Fibroblast of the aortic adventitia (primary cell): Measurements from ENCODE around the gene ZNF821. TPM values are rescaled to one million over a fixed set of nuclear protein-coding genes. Genes with fewer than 3 reads are reported as not detected.
"Not testable (repeated sequence)": the region's sequence is repeated elsewhere in the genome, so short reads cannot be mapped to it uniquely, and the experiment has no call there.

Source experiments
- DNase-seq: peaks from one replicate; pipeline ENCODE4 v3.0.0-alpha.2; 2010; ENCODE audit warnings: low read depth
- H3K4me3 ChIP-seq: 2 replicates; pipeline ENCODE4 v1.5.1; 2011; ENCODE audit warnings: low read depth, mild to moderate bottlenecking, control low read depth, low read length, moderate library complexity
- total RNA-seq: library from RNA; depleted of rRNA; stranded (reverse); fragments of >200 nt; gene quantifications from 2 replicates; pipeline ENCODE4 v1.2.3, GENCODE V29; 2012; ENCODE audit warnings: low replicate concordance
- TF ChIP-seq, protein P1 (sequence below): IDR thresholded peaks from 2 replicates; pipeline ENCODE4 v1.5.1; 2011; ENCODE audit warnings: mild to moderate bottlenecking, low read length, control low read depth, inconsistent platforms; ENCODE audit not compliant: insufficient read depth

Gene ZNF821
- total RNA-seq, 1 donor = 3.1 TPM

DNA sequence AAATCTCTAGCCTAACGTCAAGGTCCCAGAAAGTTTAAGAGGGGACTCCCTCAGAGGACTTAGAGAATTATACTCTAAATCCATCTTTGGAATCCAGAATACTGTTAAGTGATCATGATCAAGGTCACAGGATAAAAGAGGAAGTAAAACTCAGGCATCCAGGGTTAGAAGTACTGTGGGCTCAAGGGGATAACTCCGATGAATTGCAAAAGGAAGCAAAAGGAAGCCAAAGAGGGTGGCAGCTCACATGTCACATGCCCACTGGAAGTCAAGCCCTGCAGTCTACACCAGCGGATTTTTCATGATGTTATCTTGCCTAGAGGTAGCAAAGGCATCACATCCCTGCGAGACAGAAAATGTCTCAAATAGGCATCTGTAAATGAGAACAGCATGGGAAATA, 3.8 kb downstream of the ZNF821 start:
- no peak overlapping the region for H3K4me3 ChIP-seq
- no peak for DNase-seq
- TF ChIP-seq, protein P1, sequence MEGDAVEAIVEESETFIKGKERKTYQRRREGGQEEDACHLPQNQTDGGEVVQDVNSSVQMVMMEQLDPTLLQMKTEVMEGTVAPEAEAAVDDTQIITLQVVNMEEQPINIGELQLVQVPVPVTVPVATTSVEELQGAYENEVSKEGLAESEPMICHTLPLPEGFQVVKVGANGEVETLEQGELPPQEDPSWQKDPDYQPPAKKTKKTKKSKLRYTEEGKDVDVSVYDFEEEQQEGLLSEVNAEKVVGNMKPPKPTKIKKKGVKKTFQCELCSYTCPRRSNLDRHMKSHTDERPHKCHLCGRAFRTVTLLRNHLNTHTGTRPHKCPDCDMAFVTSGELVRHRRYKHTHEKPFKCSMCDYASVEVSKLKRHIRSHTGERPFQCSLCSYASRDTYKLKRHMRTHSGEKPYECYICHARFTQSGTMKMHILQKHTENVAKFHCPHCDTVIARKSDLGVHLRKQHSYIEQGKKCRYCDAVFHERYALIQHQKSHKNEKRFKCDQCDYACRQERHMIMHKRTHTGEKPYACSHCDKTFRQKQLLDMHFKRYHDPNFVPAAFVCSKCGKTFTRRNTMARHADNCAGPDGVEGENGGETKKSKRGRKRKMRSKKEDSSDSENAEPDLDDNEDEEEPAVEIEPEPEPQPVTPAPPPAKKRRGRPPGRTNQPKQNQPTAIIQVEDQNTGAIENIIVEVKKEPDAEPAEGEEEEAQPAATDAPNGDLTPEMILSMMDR = no peak

DNA sequence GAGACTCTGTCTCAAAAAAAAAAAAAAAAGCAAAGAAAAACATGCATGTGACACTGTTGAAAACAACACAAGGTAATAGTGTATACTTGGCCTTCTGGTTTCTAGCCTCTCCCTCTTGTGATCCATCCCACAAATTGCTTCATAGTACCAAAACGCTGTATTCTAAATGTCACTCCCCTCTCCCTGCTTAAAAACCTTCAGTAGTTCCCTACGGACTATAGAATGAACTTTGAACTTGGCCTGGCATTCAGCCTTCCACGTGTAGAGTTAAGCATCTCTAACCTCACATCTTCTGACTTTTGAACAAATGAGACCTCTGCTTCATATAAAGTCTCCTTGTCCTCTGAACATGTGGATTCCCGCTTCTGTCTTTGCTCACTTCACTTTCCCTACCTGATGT, 5.1 kb downstream of the ZNF821 start:
- no peak for DNase-seq
- TF ChIP-seq, protein P1 = no peak
- no peak overlapping the region for H3K4me3 ChIP-seq

- TF ChIP-seq, protein P1 = no peak
- no peak for DNase-seq
- no peak overlapping the region for H3K4me3 ChIP-seq
These were observed 10.8 kb downstream of the ZNF821 start for GRCh38 chr16:71873199-71873598.

DNA sequence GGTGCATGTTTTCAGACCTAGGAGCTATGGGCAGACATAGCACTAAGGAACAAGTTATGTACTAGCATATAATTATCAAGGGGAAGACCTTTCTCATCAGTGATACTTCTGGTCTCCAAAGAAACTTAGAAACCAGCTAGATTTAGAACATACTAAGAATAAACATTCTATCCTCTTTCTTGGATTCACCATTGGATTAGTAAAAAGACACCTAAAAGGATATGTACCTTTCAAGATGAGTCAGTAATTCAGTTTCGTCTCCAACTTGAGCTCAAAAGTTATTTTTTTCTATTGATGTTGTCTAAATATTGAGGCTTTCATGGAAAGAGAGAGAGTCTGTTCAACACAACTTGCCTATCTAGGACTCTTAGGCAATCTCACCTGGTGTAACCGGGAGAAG, 13.2 kb downstream of the ZNF821 start:
- no peak overlapping the region for H3K4me3 ChIP-seq
- no peak for DNase-seq
- TF ChIP-seq, protein P1 = no peak

- DNase-seq = no peak
- TF ChIP-seq, protein P1 = no peak
- H3K4me3 ChIP-seq = no peak overlapping the region
These were observed 14.9 kb downstream of the ZNF821 start for GRCh38 chr16:71869089-71869488.

DNA sequence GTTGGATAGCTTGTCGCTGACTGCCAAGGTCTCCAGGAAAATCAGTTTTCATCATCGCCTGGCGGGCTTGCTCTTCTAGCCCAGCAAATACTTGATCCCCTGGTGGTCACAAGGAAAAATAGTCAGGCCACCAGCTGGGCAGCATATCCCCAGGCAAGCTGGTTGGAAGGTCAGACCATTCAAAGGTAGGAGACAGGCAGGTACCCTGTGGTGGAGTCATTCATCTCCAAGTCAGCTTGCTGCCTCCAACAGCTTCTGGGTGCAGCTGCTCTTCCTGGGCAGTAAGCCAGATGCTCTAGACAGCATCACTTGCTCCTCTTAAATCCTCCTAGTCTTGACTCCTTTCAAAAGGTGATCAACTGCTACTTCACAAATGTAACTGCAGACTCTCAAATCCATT, 16.0 kb downstream of the ZNF821 start:
- TF ChIP-seq, protein P1 = peak; percentile 22
- H3K4me3 ChIP-seq = no peak overlapping the region
- no peak for DNase-seq

DNA sequence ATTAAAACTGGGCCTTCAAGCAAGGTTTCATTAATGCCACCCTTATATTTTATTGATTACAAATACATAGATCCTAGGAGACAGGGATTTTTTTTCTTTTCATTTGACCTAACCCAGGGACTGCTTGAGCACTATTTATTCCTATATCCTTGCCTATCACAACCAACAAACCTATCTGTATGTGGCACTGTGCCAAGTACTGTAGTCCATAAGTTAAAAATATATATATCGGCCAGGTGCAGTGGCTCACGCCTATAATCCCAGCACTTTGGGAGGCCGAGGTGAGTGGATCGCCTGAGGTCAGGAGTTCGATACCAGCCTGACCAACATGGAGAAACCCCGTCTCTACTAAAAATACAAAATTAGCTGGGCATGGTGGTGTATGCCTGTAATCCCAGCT, 16.8 kb downstream of the ZNF821 start:
- H3K4me3 ChIP-seq, DNase-seq: not testable (repeated sequence)
